ENCODE data around the gene CCDC13.

GRCh38 chr3:42803414-42804105 is 30.5 kb upstream of the CCDC13 start:
- TF ChIP-seq POLR2AphosphoS5 (IDR thresholded peaks at IDR 0.05; ENCODE audit: low read length) (no peak), CREM (IDR thresholded peaks at IDR 0.05; ENCODE audit: low read depth) (no peak), SIN3A (IDR thresholded peaks at IDR 0.05; ENCODE audit: low read depth, low read length) (no peak), RAD51 (IDR thresholded peaks at IDR 0.05) (no peak)

All from GM12878 (cell line).